ENCODE results near the gene DPH1.

DNA sequence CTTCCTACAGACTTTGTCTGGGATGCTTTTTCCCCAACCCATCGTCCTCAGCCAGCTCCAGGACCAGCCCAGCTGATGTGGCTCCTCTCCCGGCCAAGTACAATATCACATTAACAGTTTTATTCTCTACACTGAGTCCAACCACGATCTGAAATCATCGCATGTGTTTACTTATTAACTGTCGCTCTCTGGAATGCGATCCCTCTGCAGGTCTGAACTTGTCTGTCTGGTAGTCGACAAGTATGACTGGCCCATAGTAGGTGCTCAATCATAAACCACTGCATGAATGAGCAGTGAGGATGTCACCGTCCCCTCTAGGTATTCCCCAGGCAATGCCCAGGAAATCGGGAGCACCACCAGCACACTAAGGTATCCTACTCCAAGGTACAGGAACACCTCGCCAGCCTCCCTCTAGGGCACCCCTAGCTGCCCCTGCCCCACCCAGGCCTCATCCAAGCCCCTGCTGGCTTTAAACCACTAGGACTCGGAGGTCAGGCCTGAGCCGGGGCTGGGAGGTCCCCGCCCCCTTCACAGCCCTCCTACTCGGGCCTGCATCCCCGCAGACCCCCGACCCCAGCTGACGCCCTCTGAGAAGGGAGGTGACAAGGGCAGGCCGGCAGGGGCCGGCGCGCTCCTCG lies 32.5 kb upstream of the DPH1 start:
- TF ChIP-seq, protein P1, sequence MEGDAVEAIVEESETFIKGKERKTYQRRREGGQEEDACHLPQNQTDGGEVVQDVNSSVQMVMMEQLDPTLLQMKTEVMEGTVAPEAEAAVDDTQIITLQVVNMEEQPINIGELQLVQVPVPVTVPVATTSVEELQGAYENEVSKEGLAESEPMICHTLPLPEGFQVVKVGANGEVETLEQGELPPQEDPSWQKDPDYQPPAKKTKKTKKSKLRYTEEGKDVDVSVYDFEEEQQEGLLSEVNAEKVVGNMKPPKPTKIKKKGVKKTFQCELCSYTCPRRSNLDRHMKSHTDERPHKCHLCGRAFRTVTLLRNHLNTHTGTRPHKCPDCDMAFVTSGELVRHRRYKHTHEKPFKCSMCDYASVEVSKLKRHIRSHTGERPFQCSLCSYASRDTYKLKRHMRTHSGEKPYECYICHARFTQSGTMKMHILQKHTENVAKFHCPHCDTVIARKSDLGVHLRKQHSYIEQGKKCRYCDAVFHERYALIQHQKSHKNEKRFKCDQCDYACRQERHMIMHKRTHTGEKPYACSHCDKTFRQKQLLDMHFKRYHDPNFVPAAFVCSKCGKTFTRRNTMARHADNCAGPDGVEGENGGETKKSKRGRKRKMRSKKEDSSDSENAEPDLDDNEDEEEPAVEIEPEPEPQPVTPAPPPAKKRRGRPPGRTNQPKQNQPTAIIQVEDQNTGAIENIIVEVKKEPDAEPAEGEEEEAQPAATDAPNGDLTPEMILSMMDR (IDR thresholded peaks at IDR 0.05) = no peak
- no peak for TF ChIP-seq POLR2A (IDR thresholded peaks at IDR 0.05)
